Breast epithelium (tissue), 4 donors: ENCODE data around the gene RASGRF2. TPM values are rescaled to one million over a fixed set of nuclear protein-coding genes. Genes with fewer than 3 reads are reported as not detected.
A peak's percentile ranks its signal among the peaks of the same experiment; 100 is the strongest.

Experiments used
- DNase-seq, 2 donors: peaks; one replicate each; pipeline ENCODE4 v3.0.0-alpha.2; 2019; ENCODE audit warnings: low spot score in 2 of 2
- H3K27ac ChIP-seq, 2 donors: fragments of 200-600 bp; sonication (generic) in 1 of 2; one replicate each; pipeline ENCODE4 v1.5.1; 2016 to 2019; ENCODE audit warnings: mild to moderate bottlenecking in 1 of 2
- H3K27me3 ChIP-seq, 2 donors: fragments of 200-600 bp; sonication (generic) in 1 of 2; one replicate each; pipeline versions ENCODE4 v1.5.1 to v1.6.0; 2017 to 2019; ENCODE audit warnings: control low read depth in 1 of 2, mild to moderate bottlenecking in 1 of 2
- H3K36me3 ChIP-seq: fragments of 200-600 bp; one replicate; pipeline ENCODE4 v1.5.1; 2019
- H3K4me1 ChIP-seq, 2 donors: fragments of 200-600 bp; sonication (generic); one replicate each; pipeline ENCODE4 v1.5.1; 2016 to 2019; ENCODE audit warnings: control low read depth in 1 of 2
- H3K4me3 ChIP-seq, 3 donors: fragments of 200-600 bp; sonication (generic); 1 replicate in 2 of 3; 2 replicates in 1 of 3; pipeline ENCODE4 v1.5.1; 2016 to 2019; ENCODE audit warnings: mild to moderate bottlenecking in 3 of 3, moderate library complexity in 2 of 3
- H3K9me3 ChIP-seq, 2 donors: fragments of 200-600 bp; sonication (generic) in 1 of 2; one replicate each; pipeline ENCODE4 v1.5.1; 2016 to 2019; ENCODE audit warnings: control low read depth in 1 of 2
- CTCF ChIP-seq, 3 donors: fragments of 450-650 bp; IDR thresholded peaks; one replicate each; pipeline ENCODE4 v1.5.1; 2016 to 2017; ENCODE audit warnings: antibody characterized with exemption in 3 of 3, mild to moderate bottlenecking in 3 of 3, moderate library complexity in 3 of 3
- POLR2A ChIP-seq: fragments of 450-650 bp; IDR thresholded peaks from one replicate; pipeline ENCODE4 v1.6.1; 2016; ENCODE audit warnings: antibody characterized with exemption, mild to moderate bottlenecking, moderate library complexity
- POLR2AphosphoS5 ChIP-seq, 3 donors: sonication (generic); formaldehyde crosslinking; IDR thresholded peaks; one replicate each; pipeline ENCODE4 v1.6.1; 2017; ENCODE audit warnings: antibody characterized with exemption in 3 of 3
- intact Hi-C: fragments of 100-400 bp; cut with DNase I; formaldehyde crosslinking; loops from one replicate; pipeline ENCODE4 v1.15.1; 2023; ENCODE audit warnings: low total_unique reads
- total RNA-seq, 3 donors: library from RNA; depleted of rRNA; stranded (reverse); fragments of >200 nt; gene quantifications; one replicate each; pipeline ENCODE4 v1.1.0, GENCODE V29; 2016

The RASGRF2 gene
- total RNA-seq, 3 donors from 2014 or later: 6.1 to 15.7 (median 11.1) TPM

- DNase-seq: no peak
- Histone ChIP-seq H3K36me3 (no peaks in the 10 kb centered on the region), H3K4me3 (peak overlapping the region in 1 of 3 donors; percentile 5), H3K27ac (no peak overlapping the region), H3K4me1 (no peaks in the 10 kb centered on the region), H3K27me3 (peaks cover 0 to 16% of the 10 kb centered on the region in 2 donors), H3K9me3 (no peaks in the 10 kb centered on the region)
- intact Hi-C loops: no loop called here
- TF ChIP-seq POLR2A (no peak), CTCF (IDR thresholded peaks at IDR 0.05) (no peak), POLR2AphosphoS5 (IDR thresholded peaks at IDR 0.05) (no peak)
Measured at GRCh38 chr5:80962630-80963520, 2.7 kb downstream of the RASGRF2 start.

GRCh38 chr5:80963521-80963895, 3.3 kb downstream of the RASGRF2 start:
- Histone ChIP-seq H3K9me3 (no peaks in the 10 kb centered on the region), H3K4me3 (no peak overlapping the region), H3K36me3 (no peaks in the 10 kb centered on the region), H3K27me3 (peaks cover 0 to 16% of the 10 kb centered on the region in 2 donors), H3K4me1 (no peaks in the 10 kb centered on the region), H3K27ac (no peak overlapping the region)
- no peak for DNase-seq
- intact Hi-C loops: no loop called here
- TF ChIP-seq POLR2A: no peak
- no peak for TF ChIP-seq POLR2AphosphoS5 (IDR thresholded peaks at IDR 0.05)
- TF ChIP-seq CTCF (IDR thresholded peaks at IDR 0.05): no peak

GRCh38 chr5:80963966-80964481, 3.9 kb downstream of the RASGRF2 start:
- intact Hi-C loops: no loop called here
- no peak overlapping the region for H3K4me3 ChIP-seq
- peaks cover 0 to 16% of the 10 kb centered on the region in 2 donors for H3K27me3 ChIP-seq
- no peaks in the 10 kb centered on the region for H3K4me1 ChIP-seq
- no peak overlapping the region for H3K27ac ChIP-seq
- TF ChIP-seq POLR2AphosphoS5 (IDR thresholded peaks at IDR 0.05): no peak
- no peak for TF ChIP-seq POLR2A
- TF ChIP-seq CTCF (IDR thresholded peaks at IDR 0.05): no peak
- no peaks in the 10 kb centered on the region for H3K9me3 ChIP-seq
- no peak for DNase-seq
- no peaks in the 10 kb centered on the region for H3K36me3 ChIP-seq

- H3K27ac ChIP-seq: no peak overlapping the region
- H3K36me3 ChIP-seq: no peaks in the 10 kb centered on the region
- H3K9me3 ChIP-seq: no peaks in the 10 kb centered on the region
- no peak for DNase-seq
- no peak overlapping the region for H3K4me3 ChIP-seq
- H3K27me3 ChIP-seq: peaks cover 0 to 16% of the 10 kb centered on the region in 2 donors
- TF ChIP-seq CTCF (IDR thresholded peaks at IDR 0.05) (no peak), POLR2AphosphoS5 (IDR thresholded peaks at IDR 0.05) (no peak), POLR2A (no peak)
- no peaks in the 10 kb centered on the region for H3K4me1 ChIP-seq
- intact Hi-C loops: no loop called here
Measured at GRCh38 chr5:80964491-80964890, 4.3 kb downstream of the RASGRF2 start.

- Histone ChIP-seq H3K4me1 (no peaks in the 10 kb centered on the region), H3K27ac (no peak overlapping the region), H3K4me3 (no peak overlapping the region), H3K27me3 (peaks cover 0 to 13% of the 10 kb centered on the region in 2 donors), H3K9me3 (no peaks in the 10 kb centered on the region), H3K36me3 (no peaks in the 10 kb centered on the region)
- no peak for DNase-seq
- intact Hi-C loops: no loop called here
- TF ChIP-seq CTCF (IDR thresholded peaks at IDR 0.05) (no peak), POLR2AphosphoS5 (IDR thresholded peaks at IDR 0.05) (no peak), POLR2A (no peak)
Measured at GRCh38 chr5:80964919-80965318, 4.8 kb downstream of the RASGRF2 start.
